Vagina (tissue), 2 donors: ENCODE data around the gene PODXL2.

Experiments used
- CTCF ChIP-seq, 3 experiments: fragments of 450-650 bp in 2 of 3; fragments of 200-600 bp in 1 of 3; sonication (generic) in 1 of 3; IDR thresholded peaks; one replicate each; pipeline ENCODE4 v1.5.1; 2017 to 2019; ENCODE audit warnings: antibody characterized with exemption in 3 of 3, mild to moderate bottlenecking in 2 of 3, moderate library complexity in 2 of 3
- POLR2A ChIP-seq, 2 donors: fragments of 450-650 bp; IDR thresholded peaks; one replicate each; pipeline ENCODE4 v1.6.1; 2017; ENCODE audit warnings: antibody characterized with exemption in 2 of 2, mild to moderate bottlenecking in 2 of 2, moderate library complexity in 2 of 2

DNA sequence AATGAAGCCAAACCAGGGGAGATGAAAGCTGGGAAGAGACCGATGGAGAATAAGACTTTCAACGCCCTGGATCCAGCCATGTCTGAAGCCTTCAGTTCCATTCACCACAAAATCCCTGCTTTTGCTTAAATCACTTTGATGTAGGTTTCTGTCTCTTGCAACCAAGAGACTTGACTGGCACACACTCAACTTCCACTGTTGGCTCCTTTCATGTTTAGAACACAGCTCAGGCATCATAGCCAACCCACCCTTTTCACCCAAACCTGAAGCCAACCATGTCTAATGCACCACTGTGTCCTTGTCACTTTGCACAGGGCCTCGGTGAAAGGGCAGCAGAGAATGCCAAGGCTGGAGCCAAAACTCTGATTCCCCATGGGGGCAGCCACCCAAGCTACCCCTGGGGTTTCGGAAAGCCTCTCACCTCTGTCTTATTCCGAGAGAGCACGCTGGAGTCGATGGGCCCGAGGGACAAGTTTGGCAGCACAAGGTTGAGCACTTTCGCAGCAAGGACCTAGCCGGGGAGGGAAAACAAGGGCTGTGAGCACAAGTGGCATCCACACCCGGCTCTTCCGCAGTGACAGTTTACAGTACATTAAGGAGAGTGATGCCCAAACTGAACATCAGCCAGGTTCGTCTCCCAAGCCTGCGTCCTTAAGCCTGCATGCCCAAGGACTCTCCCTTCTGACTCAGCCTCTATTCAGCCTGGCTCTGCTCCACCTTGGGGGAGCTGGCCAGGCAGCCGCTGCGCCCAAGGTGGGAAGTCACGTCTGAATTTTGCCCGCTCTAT is 81.4 kb downstream of the PODXL2 start:
- TF ChIP-seq POLR2A (IDR thresholded peaks at IDR 0.05) (no peak), CTCF (IDR thresholded peaks at IDR 0.05) (no peak)
